ENCODE results near the gene CNTNAP2.

CNTNAP2 gene

GRCh38 chr7:147240468-147240867 lies 1123.9 kb downstream of the CNTNAP2 start:
- Histone ChIP-seq H3K36me3 (no peaks in the 10 kb centered on the region), H3K9me3 (no peaks in the 10 kb centered on the region), H3K4me2 (no peak overlapping the region), H3K9ac (no peak overlapping the region), H3K4me1 (peaks cover 18% of the 10 kb centered on the region), H3K4me3 (no peak overlapping the region), H3K27ac (no peak overlapping the region), H4K20me1 (no peaks in the 10 kb centered on the region), H3K27me3 (no peaks in the 10 kb centered on the region)
- TF ChIP-seq Cebpa-rat (IDR thresholded peaks at IDR 0.05), result no peak

DNA sequence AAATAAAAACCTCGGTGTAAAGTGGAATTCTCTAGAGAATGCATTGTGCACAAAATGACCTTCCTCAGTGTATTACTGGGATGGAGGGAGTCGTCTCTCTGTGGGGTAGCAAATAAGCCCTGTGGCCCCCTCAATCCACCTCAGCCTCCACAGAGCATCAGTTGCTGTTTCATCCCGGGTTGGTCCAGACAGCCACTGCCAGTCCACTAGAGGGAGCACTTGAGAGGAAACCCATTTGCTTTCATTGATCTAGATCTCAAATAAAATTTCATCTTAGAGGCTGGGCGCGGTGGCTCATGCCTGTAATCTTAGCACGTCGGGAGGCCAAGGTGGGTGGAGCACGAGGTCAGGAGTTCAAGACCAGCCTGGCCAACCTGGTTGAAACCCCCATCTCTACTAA lies 1128.7 kb downstream of the CNTNAP2 start:
- no peak overlapping the region for H3K9ac ChIP-seq
- no peaks in the 10 kb centered on the region for H3K9me3 ChIP-seq
- H3K27ac ChIP-seq, result no peak overlapping the region
- H3K4me2 ChIP-seq, result peak overlapping the region; percentile 55
- peak overlapping the region; percentile 22; the same call in 1 of the 2 replicates for H3K4me3 ChIP-seq
- no peaks in the 10 kb centered on the region for H3K27me3 ChIP-seq
- TF ChIP-seq Cebpa-rat (IDR thresholded peaks at IDR 0.05), result no peak
- no peaks in the 10 kb centered on the region for H4K20me1 ChIP-seq
- H3K4me1 ChIP-seq, result peaks cover 20% of the 10 kb centered on the region
- no peaks in the 10 kb centered on the region for H3K36me3 ChIP-seq

DNA sequence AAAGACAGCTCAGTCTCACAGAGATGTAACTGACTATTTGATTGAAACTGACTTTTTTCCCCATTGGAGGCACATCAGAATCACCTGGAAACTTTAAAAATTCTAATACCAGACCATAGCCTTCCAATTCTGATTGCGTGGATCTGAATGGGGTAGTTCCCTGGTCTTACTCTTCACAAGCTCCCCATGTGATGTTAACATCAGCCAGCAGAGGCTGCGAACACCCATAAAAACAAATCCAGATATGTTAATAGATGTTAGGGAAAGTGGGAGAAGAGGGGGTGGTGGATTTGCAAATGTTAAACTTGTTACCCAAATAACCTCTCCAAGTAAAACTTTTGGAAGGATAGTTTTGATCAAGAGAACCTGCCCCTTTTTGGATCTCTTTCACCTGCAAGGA lies 1133.4 kb downstream of the CNTNAP2 start:
- Histone ChIP-seq H3K4me1 (peaks cover 7% of the 10 kb centered on the region), H3K27me3 (no peaks in the 10 kb centered on the region), H3K9ac (no peak overlapping the region), H4K20me1 (no peaks in the 10 kb centered on the region), H3K4me3 (no peak overlapping the region), H3K27ac (no peak overlapping the region), H3K9me3 (no peaks in the 10 kb centered on the region), H3K4me2 (no peak overlapping the region), H3K36me3 (no peaks in the 10 kb centered on the region)
- TF ChIP-seq Cebpa-rat (IDR thresholded peaks at IDR 0.05), result no peak

DNA sequence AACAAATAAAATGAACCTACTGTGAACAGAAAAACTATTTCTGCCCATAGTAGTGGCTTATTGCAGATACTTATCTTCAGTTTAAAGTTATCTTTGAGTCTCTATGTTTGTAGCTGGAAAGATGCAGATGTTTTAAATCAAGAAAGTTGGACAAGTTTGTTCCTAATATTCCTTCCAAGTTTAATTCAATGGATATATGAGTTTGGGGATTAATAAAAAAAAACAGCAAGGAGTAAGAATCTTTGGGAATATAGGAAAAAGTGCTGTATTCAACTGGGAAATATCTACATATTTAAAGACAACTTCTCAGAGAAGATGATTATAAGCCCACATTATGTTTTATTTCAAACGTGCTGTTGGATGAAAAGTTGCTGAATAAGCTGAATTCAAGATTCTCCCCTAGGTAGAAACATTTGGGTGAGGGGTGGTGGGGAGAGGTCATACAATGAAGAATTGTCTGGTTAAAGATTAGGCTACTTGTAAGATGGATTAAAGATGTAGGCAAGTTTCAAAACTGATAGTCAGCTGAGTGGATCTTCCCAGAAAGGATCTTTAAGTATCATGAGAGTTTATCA lies 1135.2 kb downstream of the CNTNAP2 start:
- Histone ChIP-seq H3K36me3 (no peaks in the 10 kb centered on the region), H3K27me3 (no peaks in the 10 kb centered on the region), H3K4me2 (no peak overlapping the region), H3K9ac (no peak overlapping the region), H3K4me1 (no peaks in the 10 kb centered on the region), H3K9me3 (no peaks in the 10 kb centered on the region), H3K4me3 (no peak overlapping the region), H3K27ac (no peak overlapping the region), H4K20me1 (no peaks in the 10 kb centered on the region)
- TF ChIP-seq Cebpa-rat (IDR thresholded peaks at IDR 0.05), result no peak

GRCh38 chr7:147261693-147262092 lies 1145.1 kb downstream of the CNTNAP2 start:
- no peak overlapping the region for H3K4me2 ChIP-seq
- no peak overlapping the region for H3K4me3 ChIP-seq
- H4K20me1 ChIP-seq, result no peaks in the 10 kb centered on the region
- H3K9ac ChIP-seq, result no peak overlapping the region
- no peak overlapping the region for H3K27ac ChIP-seq
- no peak for TF ChIP-seq Cebpa-rat (IDR thresholded peaks at IDR 0.05)
- peaks cover 14% of the 10 kb centered on the region for H3K4me1 ChIP-seq
- no peaks in the 10 kb centered on the region for H3K36me3 ChIP-seq
- no peaks in the 10 kb centered on the region for H3K9me3 ChIP-seq
- no peaks in the 10 kb centered on the region for H3K27me3 ChIP-seq

GRCh38 chr7:147265528-147265927 lies 1148.9 kb downstream of the CNTNAP2 start:
- TF ChIP-seq Cebpa-rat (IDR thresholded peaks at IDR 0.05), result no peak
- H3K9me3 ChIP-seq, result no peaks in the 10 kb centered on the region
- no peak overlapping the region for H3K9ac ChIP-seq
- H3K27me3 ChIP-seq, result no peaks in the 10 kb centered on the region
- H3K4me2 ChIP-seq, result peak overlapping the region; percentile 46; the same call in 1 of the 2 replicates
- peaks cover 14% of the 10 kb centered on the region for H3K4me1 ChIP-seq
- no peaks in the 10 kb centered on the region for H3K36me3 ChIP-seq
- 0 out of 2 replicates have a peak overlapping the region, but pooled peaks have one; percentile 5 for H3K27ac ChIP-seq
- H3K4me3 ChIP-seq, result no peak overlapping the region
- no peaks in the 10 kb centered on the region for H4K20me1 ChIP-seq

- no peaks in the 10 kb centered on the region for H3K36me3 ChIP-seq
- H3K27ac ChIP-seq, result no peak overlapping the region
- H3K4me2 ChIP-seq, result no peak overlapping the region
- no peak for TF ChIP-seq Cebpa-rat (IDR thresholded peaks at IDR 0.05)
- H3K27me3 ChIP-seq, result no peaks in the 10 kb centered on the region
- no peaks in the 10 kb centered on the region for H3K4me1 ChIP-seq
- H4K20me1 ChIP-seq, result no peaks in the 10 kb centered on the region
- no peak overlapping the region for H3K4me3 ChIP-seq
- no peak overlapping the region for H3K9ac ChIP-seq
- no peaks in the 10 kb centered on the region for H3K9me3 ChIP-seq
Measured at GRCh38 chr7:147276106-147276505, 1159.5 kb downstream of the CNTNAP2 start.

GRCh38 chr7:147276783-147277370 lies 1160.3 kb downstream of the CNTNAP2 start:
- H3K4me3 ChIP-seq, result no peak overlapping the region
- H3K36me3 ChIP-seq, result no peaks in the 10 kb centered on the region
- no peak overlapping the region for H3K9ac ChIP-seq
- no peaks in the 10 kb centered on the region for H4K20me1 ChIP-seq
- H3K4me2 ChIP-seq, result no peak overlapping the region
- no peaks in the 10 kb centered on the region for H3K4me1 ChIP-seq
- TF ChIP-seq Cebpa-rat (IDR thresholded peaks at IDR 0.05), result no peak
- no peaks in the 10 kb centered on the region for H3K27me3 ChIP-seq
- no peak overlapping the region for H3K27ac ChIP-seq
- H3K9me3 ChIP-seq, result no peaks in the 10 kb centered on the region

- Histone ChIP-seq H3K9me3 (no peaks in the 10 kb centered on the region), H3K27me3 (no peaks in the 10 kb centered on the region), H3K4me1 (no peaks in the 10 kb centered on the region), H4K20me1 (no peaks in the 10 kb centered on the region), H3K36me3 (no peaks in the 10 kb centered on the region), H3K4me2 (no peak overlapping the region), H3K27ac (no peak overlapping the region), H3K9ac (no peak overlapping the region), H3K4me3 (no peak overlapping the region)
- no peak for TF ChIP-seq Cebpa-rat (IDR thresholded peaks at IDR 0.05)
Measured at GRCh38 chr7:147279514-147279913, 1162.9 kb downstream of the CNTNAP2 start.

DNA sequence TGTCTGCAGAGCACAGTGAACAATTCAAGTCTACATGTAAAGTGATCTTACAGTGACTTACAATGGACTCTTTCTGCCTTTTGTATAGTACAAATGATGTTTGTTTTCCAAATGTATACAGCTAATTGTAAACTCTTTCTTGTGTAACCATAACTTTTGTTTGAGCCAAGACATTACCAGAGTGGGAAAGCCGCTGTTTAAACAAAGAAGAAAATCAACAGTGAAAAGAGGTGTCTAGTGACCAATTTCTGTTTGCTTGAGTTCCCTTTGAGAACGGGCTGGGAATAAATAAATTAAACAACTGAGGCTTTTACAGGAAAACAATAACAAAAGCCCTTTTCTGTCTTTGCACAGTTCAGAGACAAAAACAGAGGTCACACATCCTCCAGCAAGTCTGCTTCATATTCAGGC lies 1163.4 kb downstream of the CNTNAP2 start:
- no peak overlapping the region for H3K9ac ChIP-seq
- H3K4me2 ChIP-seq, result no peak overlapping the region
- no peak for TF ChIP-seq Cebpa-rat (IDR thresholded peaks at IDR 0.05)
- H3K36me3 ChIP-seq, result no peaks in the 10 kb centered on the region
- no peak overlapping the region for H3K4me3 ChIP-seq
- H3K27me3 ChIP-seq, result no peaks in the 10 kb centered on the region
- no peaks in the 10 kb centered on the region for H4K20me1 ChIP-seq
- H3K9me3 ChIP-seq, result no peaks in the 10 kb centered on the region
- H3K27ac ChIP-seq, result no peak overlapping the region
- no peaks in the 10 kb centered on the region for H3K4me1 ChIP-seq
